HEK293 (cell line): Measurements from ENCODE around the gene BBC3.

Experiments used
- CTCF ChIA-PET: fragments of 350-600 bp; formaldehyde crosslinking; extraction: SDS; loops from one replicate; lab custom pipeline; 2021; ENCODE audit warnings: antibody characterized with exemption; lab: Yijun Ruan, JAX
- POLR2A ChIA-PET: fragments of 300-600 bp; formaldehyde crosslinking; extraction: SDS; loops from one replicate; lab custom pipeline; 2020; ENCODE audit warnings: antibody characterized with exemption, inconsistent platforms; lab: Yijun Ruan, JAX
- H3K27ac ChIP-seq: fragments of 200-500 bp; sonication (Bioruptor generic); 2 replicates; pipeline ENCODE4 v1.5.1; 2014; ENCODE audit warnings: low read depth, low read length, control low read depth, inconsistent platforms; ENCODE audit errors: extremely low read depth
- H3K36me3 ChIP-seq, 2 experiments: fragments of 200-500 bp in 1 of 2; sonication (Bioruptor generic) in 1 of 2; 1 replicate in 1 of 2; 2 replicates in 1 of 2; pipeline ENCODE4 v1.5.1; 2014 to 2017; ENCODE audit warnings: inconsistent platforms in 2 of 2, low read length in 2 of 2; ENCODE audit not compliant: control insufficient read depth in 2 of 2, insufficient read depth in 1 of 2
- H3K4me1 ChIP-seq: fragments of 200-500 bp; sonication (Bioruptor generic); 2 replicates; pipeline ENCODE4 v1.5.1; 2014; ENCODE audit warnings: mild to moderate bottlenecking, low read length, inconsistent platforms; ENCODE audit not compliant: control insufficient read depth, insufficient read depth
- H3K4me3 ChIP-seq: 2 replicates; pipeline ENCODE4 v1.5.1; 2011; ENCODE audit warnings: low read depth, mild to moderate bottlenecking, control low read depth, low read length, moderate library complexity
- H3K9me3 ChIP-seq: fragments of 200-500 bp; sonication (Bioruptor generic); 2 replicates; pipeline ENCODE4 v1.5.1; 2014; ENCODE audit warnings: low read depth, low read length, inconsistent platforms; ENCODE audit not compliant: control insufficient read depth, insufficient read depth
- ZFHX2 ChIP-seq: fragments of 450-650 bp; formaldehyde crosslinking; conservative IDR thresholded peaks from 2 replicates; pipeline ENCODE4 v1.5.1; 2016; ENCODE audit warnings: missing biosample characterization, missing genetic modification characterization
- ZNF114 ChIP-seq: fragments of 450-650 bp; formaldehyde crosslinking; IDR thresholded peaks from 2 replicates; pipeline ENCODE4 v1.5.0; 2017; ENCODE audit warnings: missing biosample characterization, missing genetic modification characterization
- ZNF121 ChIP-seq: fragments of 450-650 bp; formaldehyde crosslinking; IDR thresholded peaks from 2 replicates; pipeline ENCODE4 v1.5.1; 2016; ENCODE audit warnings: missing biosample characterization, missing genetic modification characterization
- ZNF548 ChIP-seq: fragments of 450-650 bp; formaldehyde crosslinking; IDR thresholded peaks from 2 replicates; pipeline ENCODE4 v1.5.1; 2016; ENCODE audit warnings: missing biosample characterization, missing genetic modification characterization
- ZNF560 ChIP-seq: fragments of 450-650 bp; formaldehyde crosslinking; IDR thresholded peaks from 2 replicates; pipeline ENCODE4 v1.5.1; 2017; ENCODE audit warnings: missing biosample characterization, missing genetic modification characterization, borderline replicate concordance
- ZNF600 ChIP-seq: fragments of 450-650 bp; formaldehyde crosslinking; IDR thresholded peaks from 2 replicates; pipeline ENCODE4 v1.5.1; 2016; ENCODE audit warnings: missing biosample characterization, missing genetic modification characterization
- ZNF623 ChIP-seq: fragments of 450-650 bp; formaldehyde crosslinking; IDR thresholded peaks from 2 replicates; pipeline ENCODE4 v1.5.1; 2016; ENCODE audit warnings: missing biosample characterization, missing genetic modification characterization
- ZNF707 ChIP-seq: fragments of 450-650 bp; formaldehyde crosslinking; IDR thresholded peaks from 2 replicates; pipeline ENCODE4 v1.5.1; 2016; ENCODE audit warnings: missing biosample characterization, missing genetic modification characterization
- TF ChIP-seq, protein P1 (sequence below): fragments of 450-650 bp; formaldehyde crosslinking; IDR thresholded peaks from 2 replicates; pipeline ENCODE4 v1.5.1; 2016; ENCODE audit warnings: missing biosample characterization, missing genetic modification characterization
- TF ChIP-seq, protein P2 (sequence below): fragments of 450-650 bp; formaldehyde crosslinking; IDR thresholded peaks from 2 replicates; pipeline ENCODE4 v1.5.1; 2017; ENCODE audit warnings: missing biosample characterization, missing genetic modification characterization
- TF ChIP-seq, protein P3 (sequence below): fragments of 450-650 bp; formaldehyde crosslinking; optimal IDR thresholded peaks from 2 replicates; pipeline ENCODE3; 2016; ENCODE audit warnings: missing biosample characterization, mild to moderate bottlenecking, missing genetic modification characterization

Gene BBC3

GRCh38 chr19:47240556-47240955 lies 9.6 kb upstream of the BBC3 start:
- Histone ChIP-seq H3K9me3 (no peaks in the 10 kb centered on the region), H3K36me3 (no peaks in the 10 kb centered on the region), H3K4me1 (peaks cover 7% of the 10 kb centered on the region), H3K4me3 (no peak overlapping the region), H3K27ac (peak overlapping the region; percentile 66; the same call in 1 of the 2 replicates)
- TF ChIP-seq ZNF548 (tag by site-specific recombination) (0 out of 2 replicates have a peak, but pooled peaks have one; percentile 34), ZNF623 (no peak)
- ChIA-PET CTCF (interaction anchor here (0.6 kb wide), 2 partner anchors 21 to 378 kb away, joined by 3 to 5 read pairs; no protein-coding TSS in a partner anchor), POLR2A (interaction anchor here (0.5 to 1.9 kb wide), 5 partner anchors 12 to 111 kb away, joined by 5 to 25 read pairs (median 7); partner anchors contain the start of genes CCDC9 and SAE1)

DNA sequence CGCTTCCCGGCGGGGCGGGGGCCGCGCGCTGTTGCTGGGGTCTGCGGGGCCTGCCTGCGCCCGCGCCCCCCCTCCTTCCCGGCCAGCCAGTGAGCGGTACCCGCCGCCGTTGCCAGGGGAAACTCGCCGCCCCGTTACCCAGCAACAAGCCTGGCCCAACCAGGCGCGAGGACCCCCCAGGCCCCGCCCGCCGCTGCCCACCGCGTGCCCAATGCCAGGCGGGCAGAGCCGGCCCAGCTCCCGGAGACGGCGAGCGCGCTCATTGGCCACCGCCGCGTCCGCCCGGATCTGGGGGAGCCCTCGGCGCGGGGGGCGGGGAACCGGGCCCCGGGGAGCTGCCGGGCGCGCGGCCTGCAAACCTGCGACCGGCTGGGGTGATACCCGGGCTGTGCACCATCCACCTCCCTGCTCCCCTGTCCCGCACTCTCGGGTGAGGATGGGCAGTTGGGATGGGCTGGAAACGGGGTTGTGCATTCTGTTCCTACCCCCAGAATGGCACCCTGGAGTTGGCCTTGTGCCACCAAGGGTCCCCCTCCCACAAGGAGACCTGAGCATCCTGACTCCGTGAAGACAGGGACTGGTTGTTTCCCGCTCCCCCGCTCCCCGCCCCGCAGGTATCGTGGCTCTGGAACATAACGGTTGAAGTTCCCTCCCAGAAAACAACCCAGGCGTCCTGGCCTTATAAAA lies 8.8 kb upstream of the BBC3 start:
- Histone ChIP-seq H3K9me3 (no peaks in the 10 kb centered on the region), H3K27ac (no peak overlapping the region), H3K36me3 (no peaks in the 10 kb centered on the region), H3K4me3 (no peak overlapping the region), H3K4me1 (peaks cover 7% of the 10 kb centered on the region)
- CTCF ChIA-PET: no interaction called here
- POLR2A ChIA-PET: interaction anchor here (1.4 to 1.9 kb wide), 2 partner anchors 14 to 17 kb away, joined by 9 to 25 read pairs; partner anchors contain the start of gene CCDC9
- no peak for TF ChIP-seq ZNF121
- TF ChIP-seq ZFHX2: no peak
- TF ChIP-seq, protein P1, sequence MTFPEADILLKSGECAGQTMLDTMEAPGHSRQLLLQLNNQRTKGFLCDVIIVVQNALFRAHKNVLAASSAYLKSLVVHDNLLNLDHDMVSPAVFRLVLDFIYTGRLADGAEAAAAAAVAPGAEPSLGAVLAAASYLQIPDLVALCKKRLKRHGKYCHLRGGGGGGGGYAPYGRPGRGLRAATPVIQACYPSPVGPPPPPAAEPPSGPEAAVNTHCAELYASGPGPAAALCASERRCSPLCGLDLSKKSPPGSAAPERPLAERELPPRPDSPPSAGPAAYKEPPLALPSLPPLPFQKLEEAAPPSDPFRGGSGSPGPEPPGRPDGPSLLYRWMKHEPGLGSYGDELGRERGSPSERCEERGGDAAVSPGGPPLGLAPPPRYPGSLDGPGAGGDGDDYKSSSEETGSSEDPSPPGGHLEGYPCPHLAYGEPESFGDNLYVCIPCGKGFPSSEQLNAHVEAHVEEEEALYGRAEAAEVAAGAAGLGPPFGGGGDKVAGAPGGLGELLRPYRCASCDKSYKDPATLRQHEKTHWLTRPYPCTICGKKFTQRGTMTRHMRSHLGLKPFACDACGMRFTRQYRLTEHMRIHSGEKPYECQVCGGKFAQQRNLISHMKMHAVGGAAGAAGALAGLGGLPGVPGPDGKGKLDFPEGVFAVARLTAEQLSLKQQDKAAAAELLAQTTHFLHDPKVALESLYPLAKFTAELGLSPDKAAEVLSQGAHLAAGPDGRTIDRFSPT (tag by site-specific recombination): no peak
- 0 out of 2 replicates have a peak, but pooled peaks have one; percentile 12 for TF ChIP-seq ZNF600 (tag by site-specific recombination)

GRCh38 chr19:47239152-47239551 lies 8.2 kb upstream of the BBC3 start:
- Histone ChIP-seq H3K4me3 (no peak overlapping the region), H3K9me3 (no peaks in the 10 kb centered on the region), H3K36me3 (no peaks in the 10 kb centered on the region)

GRCh38 chr19:47236072-47236675 lies 5.2 kb upstream of the BBC3 start:
- no peak overlapping the region for H3K4me3 ChIP-seq
- H3K4me1 ChIP-seq: peaks cover 3% of the 10 kb centered on the region; the same call in 1 of the 2 replicates
- no peak overlapping the region for H3K27ac ChIP-seq
- CTCF ChIA-PET: interaction anchor here (0.8 kb wide), 1 partner anchor 11 kb away, joined by 3 read pairs; no protein-coding TSS in a partner anchor
- POLR2A ChIA-PET: interaction anchor here (1.9 kb wide), 1 partner anchor 11 kb away, joined by 6 read pairs; no protein-coding TSS in a partner anchor
- no peaks in the 10 kb centered on the region for H3K9me3 ChIP-seq
- H3K36me3 ChIP-seq: no peaks in the 10 kb centered on the region
- TF ChIP-seq, protein P2, sequence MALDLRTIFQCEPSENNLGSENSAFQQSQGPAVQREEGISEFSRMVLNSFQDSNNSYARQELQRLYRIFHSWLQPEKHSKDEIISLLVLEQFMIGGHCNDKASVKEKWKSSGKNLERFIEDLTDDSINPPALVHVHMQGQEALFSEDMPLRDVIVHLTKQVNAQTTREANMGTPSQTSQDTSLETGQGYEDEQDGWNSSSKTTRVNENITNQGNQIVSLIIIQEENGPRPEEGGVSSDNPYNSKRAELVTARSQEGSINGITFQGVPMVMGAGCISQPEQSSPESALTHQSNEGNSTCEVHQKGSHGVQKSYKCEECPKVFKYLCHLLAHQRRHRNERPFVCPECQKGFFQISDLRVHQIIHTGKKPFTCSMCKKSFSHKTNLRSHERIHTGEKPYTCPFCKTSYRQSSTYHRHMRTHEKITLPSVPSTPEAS (tag by site-specific recombination): no peak
- peak; percentile 62; the same call in 1 of the 2 replicates for TF ChIP-seq ZNF121

More at GRCh38 chr19:47239152-47239551, 8.2 kb upstream of the BBC3 start:
- Histone ChIP-seq H3K4me1 (peaks cover 7% of the 10 kb centered on the region), H3K27ac (no peak overlapping the region; the same call in 1 of the 2 replicates)
- POLR2A ChIA-PET: no interaction called here
- CTCF ChIA-PET: interaction anchor here (2.0 kb wide), 1 partner anchor 8 kb away, joined by 9 read pairs; no protein-coding TSS in a partner anchor
- TF ChIP-seq ZNF560 (tag by site-specific recombination): no peak
- no peak for TF ChIP-seq ZNF114 (tag by site-specific recombination)
- TF ChIP-seq, protein P3, sequence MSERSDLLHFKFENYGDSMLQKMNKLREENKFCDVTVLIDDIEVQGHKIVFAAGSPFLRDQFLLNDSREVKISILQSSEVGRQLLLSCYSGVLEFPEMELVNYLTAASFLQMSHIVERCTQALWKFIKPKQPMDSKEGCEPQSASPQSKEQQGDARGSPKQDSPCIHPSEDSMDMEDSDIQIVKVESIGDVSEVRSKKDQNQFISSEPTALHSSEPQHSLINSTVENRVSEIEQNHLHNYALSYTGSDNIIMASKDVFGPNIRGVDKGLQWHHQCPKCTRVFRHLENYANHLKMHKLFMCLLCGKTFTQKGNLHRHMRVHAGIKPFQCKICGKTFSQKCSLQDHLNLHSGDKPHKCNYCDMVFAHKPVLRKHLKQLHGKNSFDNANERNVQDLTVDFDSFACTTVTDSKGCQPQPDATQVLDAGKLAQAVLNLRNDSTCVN (tag by site-specific recombination): no peak
- no peak for TF ChIP-seq ZNF707 (tag by site-specific recombination)
- TF ChIP-seq, all 188 proteins: peak for 0
